HG03521 (cell line): ENCODE measurements around the gene COA4.
A peak's percentile ranks its signal among the peaks of the same experiment; 100 is the strongest.
"Not testable (repeated sequence)": the region's sequence is repeated elsewhere in the genome, so short reads cannot be mapped to it uniquely, and the experiment has no call there.

Source experiments
- ATAC-seq: cut with Tn5 transposase; IDR thresholded peaks from one replicate; pipeline ENCODE4 v1.9.1; 2021; ENCODE audit warnings: mild to moderate bottlenecking, moderate library complexity; ENCODE audit not compliant: unreplicated experiment

Gene COA4

GRCh38 chr11:73876424-73877310, at the start of gene COA4, which contains the start of gene PAAF1:
TSS of gene COA4 (minus strand) at chr11:73876846. CDS start at chr11:73873378, 3,468 bp downstream.
TSS of gene PAAF1 (plus strand) at chr11:73876999. CDS start at chr11:73877022, 23 bp downstream.
- ATAC-seq, result peak; percentile 98

- no peak for ATAC-seq
These were observed 44.5 kb upstream of the COA4 start for GRCh38 chr11:73921180-73921579.

- no peak for ATAC-seq
These were observed 39.8 kb upstream of the COA4 start for GRCh38 chr11:73916435-73916834.

GRCh38 chr11:73914284-73914683, 37.6 kb upstream of the COA4 start:
- no peak for ATAC-seq

GRCh38 chr11:73913472-73913871, 36.8 kb upstream of the COA4 start:
- no peak for ATAC-seq

GRCh38 chr11:73912026-73912425, 35.4 kb upstream of the COA4 start:
- ATAC-seq, result no peak

- ATAC-seq, result no peak
These were observed 30.5 kb upstream of the COA4 start for GRCh38 chr11:73907191-73907590.

- no peak for ATAC-seq
These were observed 25.7 kb upstream of the COA4 start for GRCh38 chr11:73902303-73902702.

- ATAC-seq, result no peak
These were observed 18.2 kb upstream of the COA4 start for GRCh38 chr11:73894725-73895335.

- ATAC-seq, result no peak
These were observed 16.4 kb upstream of the COA4 start for GRCh38 chr11:73893041-73893440.

- no peak for ATAC-seq
These were observed 12.9 kb upstream of the COA4 start for GRCh38 chr11:73889536-73889935.

- no peak for ATAC-seq
These were observed 12.4 kb upstream of the COA4 start for GRCh38 chr11:73889019-73889418.

- no peak for ATAC-seq
These were observed 11.6 kb upstream of the COA4 start for GRCh38 chr11:73888244-73888643.

- ATAC-seq, result no peak
These were observed 7.2 kb upstream of the COA4 start for GRCh38 chr11:73883856-73884255.

- not testable (repeated sequence) for ATAC-seq
These were observed 3.8 kb upstream of the COA4 start for GRCh38 chr11:73880449-73880848.

- ATAC-seq, result no peak
These were observed 2.1 kb upstream of the COA4 start for GRCh38 chr11:73878771-73879170.

GRCh38 chr11:73875840-73876239, 806 bp downstream of the COA4 start:
- ATAC-seq, result no peak

GRCh38 chr11:73875380-73875779, 1.3 kb downstream of the COA4 start:
- no peak for ATAC-seq

GRCh38 chr11:73872749-73873357, 3.8 kb downstream of the COA4 start:
- no peak for ATAC-seq

GRCh38 chr11:73870261-73870660, 6.4 kb downstream of the COA4 start:
- no peak for ATAC-seq

GRCh38 chr11:73869332-73869949, 7.2 kb downstream of the COA4 start:
- no peak for ATAC-seq
